IPS-15b (cell line): ENCODE results near the gene GNGT2.
A peak's percentile ranks its signal among the peaks of the same experiment; 100 is the strongest.

Experiments
- H3K27me3 ChIP-seq: one replicate; pipeline ENCODE4 v1.6.1; 2013; ENCODE audit warnings: low read length; ENCODE audit not compliant: control insufficient read depth, insufficient read depth
- H3K36me3 ChIP-seq: one replicate; pipeline ENCODE4 v1.6.1; 2013; ENCODE audit warnings: low read length; ENCODE audit not compliant: control insufficient read depth, insufficient read depth
- H3K4me1 ChIP-seq: one replicate; pipeline ENCODE4 v1.6.1; 2013; ENCODE audit warnings: mild to moderate bottlenecking, low read length; ENCODE audit not compliant: control insufficient read depth, insufficient read depth
- H3K4me3 ChIP-seq: one replicate; pipeline ENCODE4 v1.5.1; 2013; ENCODE audit warnings: low read depth, low read length
- H3K9ac ChIP-seq: one replicate; pipeline ENCODE4 v1.6.1; 2013; ENCODE audit warnings: low read depth, mild to moderate bottlenecking, low read length
- H3K9me3 ChIP-seq: one replicate; pipeline ENCODE4 v1.6.1; 2013; ENCODE audit warnings: mild to moderate bottlenecking, low read length; ENCODE audit not compliant: control insufficient read depth, insufficient read depth

GNGT2 gene

DNA sequence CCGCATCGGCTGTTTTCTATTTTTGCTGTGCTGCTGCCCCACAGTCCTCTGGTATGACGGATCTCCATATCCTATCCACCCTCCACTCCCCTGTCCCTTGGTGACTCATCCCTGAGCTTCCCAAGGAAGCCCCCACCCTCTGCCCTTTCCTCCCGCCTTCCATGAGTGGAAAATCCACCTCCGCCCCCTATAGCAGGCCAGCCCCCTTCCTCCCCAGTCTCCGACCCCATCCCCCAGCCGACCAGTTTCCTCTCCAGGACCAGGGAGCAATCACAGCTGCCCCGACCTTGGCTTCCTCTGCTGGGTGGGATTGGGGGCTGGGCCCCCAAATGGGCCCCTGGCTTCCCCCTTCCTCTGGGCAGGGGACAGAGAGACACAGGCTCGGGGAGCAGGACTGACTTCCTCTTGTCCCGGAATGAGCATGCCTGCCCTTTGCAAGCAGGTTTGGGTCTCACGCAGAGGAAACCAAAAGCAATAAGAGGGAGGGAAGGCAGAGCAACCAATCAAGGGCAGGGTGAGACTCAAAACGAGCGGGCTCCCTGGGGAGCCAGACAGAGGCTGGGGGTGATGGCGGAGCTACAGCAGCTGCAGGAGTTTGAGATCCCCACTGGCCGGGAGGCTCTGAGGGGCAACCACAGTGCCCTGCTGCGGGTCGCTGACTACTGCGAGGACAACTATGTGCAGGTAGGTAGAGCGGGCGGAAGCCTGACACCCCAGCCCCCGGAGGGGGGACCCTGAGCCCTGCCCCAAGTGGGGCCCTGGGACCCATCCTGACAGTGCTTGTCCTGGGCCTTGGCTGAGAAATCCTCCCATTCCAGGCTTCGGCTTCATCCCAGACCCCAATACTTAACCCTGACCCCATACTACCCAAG, at the start of gene GNGT2, which contains the start of gene ABI3:
Gene GNGT2, minus strand, starts transcription at position 417 of the 872 bp plus-strand sequence. CDS start 3,152 bp downstream, outside the sequence.
Gene ABI3, plus strand, starts transcription at position 550 of the 872 bp plus-strand sequence. Its CDS starts 18 bp downstream, at position 568.
- Histone ChIP-seq H3K4me1 (peaks cover 12% of the 10 kb centered on the region), H3K4me3 (peak within 1 kb of the TSS; percentile 28), H3K27me3 (peaks cover 3% of the 10 kb centered on the region), H3K9ac (peak within 1 kb of the TSS; percentile 47), H3K36me3 (no peaks in the 10 kb centered on the region), H3K9me3 (no peaks in the 10 kb centered on the region)

DNA sequence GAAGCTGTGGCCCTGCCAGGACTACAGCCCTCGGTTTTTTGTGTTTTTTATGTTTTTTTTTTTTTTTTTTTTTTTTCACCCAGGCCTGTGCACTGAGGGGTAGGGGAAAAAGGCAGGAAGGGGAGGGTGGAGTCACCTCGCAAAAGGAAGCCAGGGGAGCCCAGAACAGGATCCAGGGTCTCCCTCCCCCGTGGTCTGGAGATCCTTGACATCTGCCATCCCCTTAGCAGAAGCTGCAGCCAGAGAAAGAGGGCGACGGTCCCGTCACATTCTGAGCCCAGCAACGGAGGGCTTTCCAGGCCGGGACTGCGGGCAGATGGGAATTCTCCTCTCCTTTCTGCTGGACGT, 49.3 kb upstream of the GNGT2 start:
- peak overlapping the region; percentile 74 for H3K4me3 ChIP-seq
- H3K9ac ChIP-seq: no peak overlapping the region
- peaks cover 9% of the 10 kb centered on the region for H3K27me3 ChIP-seq
- no peaks in the 10 kb centered on the region for H3K36me3 ChIP-seq
- no peaks in the 10 kb centered on the region for H3K9me3 ChIP-seq
- no peaks in the 10 kb centered on the region for H3K4me1 ChIP-seq

DNA sequence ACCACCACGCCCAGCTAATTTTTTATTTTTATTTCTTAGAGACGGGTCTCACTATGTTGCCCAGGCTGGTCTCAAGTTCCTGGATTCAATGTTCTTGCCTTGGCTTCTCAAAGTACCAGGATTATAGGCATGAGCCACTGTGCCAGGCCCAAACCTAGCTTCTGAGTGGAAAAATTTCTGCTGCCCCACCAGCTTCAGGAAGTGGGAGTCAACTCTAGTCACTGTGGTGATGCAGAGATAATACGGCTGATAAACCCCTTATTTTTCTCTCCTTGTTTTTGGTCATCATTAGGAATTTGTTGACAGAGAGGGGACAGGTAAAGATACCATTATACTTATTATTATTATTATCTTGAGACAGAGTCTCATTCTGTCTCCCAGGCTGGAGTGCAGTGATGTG, 48.0 kb upstream of the GNGT2 start:
- Histone ChIP-seq H3K9me3 (no peaks in the 10 kb centered on the region), H3K9ac (no peak overlapping the region), H3K4me3 (no peak overlapping the region), H3K27me3 (peaks cover 9% of the 10 kb centered on the region), H3K36me3 (no peaks in the 10 kb centered on the region), H3K4me1 (no peaks in the 10 kb centered on the region)

DNA sequence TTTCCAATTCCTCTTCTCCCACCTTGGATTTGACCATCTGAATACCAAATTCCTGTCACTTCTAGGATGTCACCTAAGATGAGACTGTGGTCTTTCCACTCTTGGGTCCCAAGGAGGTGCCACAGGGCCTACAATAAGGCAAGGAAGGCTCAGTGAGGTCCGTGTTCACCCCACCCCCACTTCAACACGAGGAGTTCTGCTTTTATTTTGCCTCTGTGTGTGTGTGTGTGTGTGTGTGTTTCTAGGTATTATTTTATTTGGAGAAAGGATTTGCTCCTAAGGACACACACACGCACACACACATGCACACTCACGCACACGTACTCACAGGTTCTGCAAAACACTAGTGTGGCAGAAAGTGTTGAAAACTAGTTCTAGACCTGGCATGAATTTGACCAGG, 44.8 kb upstream of the GNGT2 start:
- no peak overlapping the region for H3K9ac ChIP-seq
- H3K36me3 ChIP-seq: no peaks in the 10 kb centered on the region
- H3K9me3 ChIP-seq: no peaks in the 10 kb centered on the region
- H3K27me3 ChIP-seq: no peaks in the 10 kb centered on the region
- no peak overlapping the region for H3K4me3 ChIP-seq
- no peaks in the 10 kb centered on the region for H3K4me1 ChIP-seq

DNA sequence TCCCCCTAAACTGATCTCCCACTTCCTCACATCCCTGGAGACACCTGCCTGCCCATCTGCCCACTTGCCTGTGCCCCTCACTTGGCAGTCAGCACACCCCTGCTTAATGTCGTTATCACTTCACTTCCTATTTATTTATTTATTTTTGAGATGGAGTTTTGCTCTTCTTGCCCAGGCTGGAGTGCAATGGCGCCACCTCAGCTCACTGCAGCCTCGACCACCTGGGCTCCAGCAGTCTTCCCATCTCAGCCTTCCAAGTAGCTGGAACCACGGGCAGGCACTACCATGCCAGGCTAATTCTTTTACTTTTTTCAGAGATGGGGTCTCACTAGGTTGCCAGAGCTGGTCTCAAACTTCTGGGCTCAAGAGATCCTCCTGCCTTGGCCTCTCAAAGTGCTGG, 43.7 kb upstream of the GNGT2 start:
- no peaks in the 10 kb centered on the region for H3K4me1 ChIP-seq
- no peak overlapping the region for H3K9ac ChIP-seq
- H3K27me3 ChIP-seq: no peaks in the 10 kb centered on the region
- H3K36me3 ChIP-seq: no peaks in the 10 kb centered on the region
- H3K9me3 ChIP-seq: no peaks in the 10 kb centered on the region
- no peak overlapping the region for H3K4me3 ChIP-seq

DNA sequence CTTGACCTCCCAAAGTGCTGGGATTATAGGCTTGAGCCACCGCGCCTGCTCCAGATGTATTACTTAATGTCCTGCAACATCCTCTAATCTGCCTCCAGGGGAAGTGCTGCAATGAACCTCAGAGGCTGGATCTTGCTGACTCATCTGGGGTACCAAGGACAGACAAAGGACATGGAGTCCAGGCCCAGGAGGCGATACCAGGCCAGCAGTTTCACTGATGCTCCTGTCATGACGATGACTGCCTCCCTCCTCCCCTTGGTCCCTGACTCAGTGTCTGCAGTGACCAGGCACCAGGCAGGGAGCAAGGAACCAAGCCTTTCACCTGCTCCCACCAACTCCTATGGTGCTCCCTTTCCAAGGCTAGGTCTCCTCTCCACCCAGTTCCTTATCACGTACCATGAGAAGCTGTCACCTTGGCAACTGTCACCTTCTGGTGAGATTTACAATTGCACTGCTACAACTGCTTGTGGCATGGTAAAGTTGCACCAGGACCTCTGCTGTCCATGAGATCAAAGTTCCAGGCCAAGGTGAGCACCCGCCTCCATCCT, 41.8 kb upstream of the GNGT2 start:
- no peaks in the 10 kb centered on the region for H3K36me3 ChIP-seq
- no peaks in the 10 kb centered on the region for H3K4me1 ChIP-seq
- no peak overlapping the region for H3K4me3 ChIP-seq
- H3K9me3 ChIP-seq: no peaks in the 10 kb centered on the region
- no peak overlapping the region for H3K9ac ChIP-seq
- no peaks in the 10 kb centered on the region for H3K27me3 ChIP-seq

DNA sequence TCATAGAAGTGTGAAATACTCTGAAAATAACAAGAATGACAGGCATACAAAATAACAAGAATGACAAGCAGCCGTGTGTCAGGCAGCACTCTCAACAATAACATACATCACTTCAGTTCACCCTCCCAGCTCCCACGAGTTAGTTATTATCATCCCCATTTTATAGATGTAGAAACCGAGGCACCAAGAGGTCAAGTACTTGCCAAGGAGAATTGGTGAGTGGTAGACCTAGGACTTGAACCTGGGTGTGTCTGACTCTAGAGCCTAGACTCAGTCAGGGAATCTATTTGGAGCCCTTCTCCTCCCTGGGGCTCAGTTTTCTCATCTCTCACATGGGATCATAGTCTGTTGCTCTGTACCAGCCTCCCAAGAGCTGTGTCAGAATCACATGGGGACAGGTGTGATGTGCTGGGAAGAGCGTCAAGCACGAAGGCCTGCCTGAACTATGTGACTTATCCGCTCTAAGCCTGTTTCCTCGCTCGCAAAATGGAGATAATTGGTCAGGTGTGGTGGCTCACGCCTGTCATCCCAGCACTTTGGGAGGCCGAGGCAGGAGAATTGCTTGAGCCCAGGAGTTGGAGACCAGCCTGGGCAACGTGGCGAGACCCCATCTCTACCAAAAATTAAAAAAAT, 39.6 kb upstream of the GNGT2 start:
- no peaks in the 10 kb centered on the region for H3K4me1 ChIP-seq
- no peaks in the 10 kb centered on the region for H3K27me3 ChIP-seq
- H3K9ac ChIP-seq: no peak overlapping the region
- H3K4me3 ChIP-seq: no peak overlapping the region
- H3K36me3 ChIP-seq: no peaks in the 10 kb centered on the region
- H3K9me3 ChIP-seq: no peaks in the 10 kb centered on the region

DNA sequence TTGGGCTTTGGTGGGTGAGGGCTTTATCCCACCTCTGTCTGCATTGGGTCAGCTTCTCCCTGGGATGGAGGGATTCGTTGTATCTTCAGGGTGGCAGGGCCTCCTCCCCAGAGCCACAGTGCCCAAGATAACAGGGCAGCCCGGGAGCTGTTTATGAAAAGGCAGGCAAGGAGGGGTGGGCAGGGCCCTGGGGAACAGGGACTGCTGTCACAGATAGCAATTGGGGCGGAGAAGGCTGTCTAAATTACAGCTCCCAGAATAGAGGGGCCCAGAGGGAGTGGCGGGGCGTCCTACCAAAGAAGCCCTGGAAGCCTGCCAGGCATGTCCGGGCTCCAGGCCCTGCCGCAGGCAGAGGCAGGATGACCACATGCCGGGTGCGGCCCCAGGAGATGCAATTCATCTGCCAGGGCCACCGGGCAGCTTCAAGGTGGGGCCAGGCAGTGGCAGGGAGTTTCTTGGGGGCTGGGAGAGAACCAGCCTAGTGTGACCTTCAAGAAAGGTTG, 39.0 kb upstream of the GNGT2 start:
- Histone ChIP-seq H3K36me3 (no peaks in the 10 kb centered on the region), H3K9me3 (no peaks in the 10 kb centered on the region), H3K27me3 (no peaks in the 10 kb centered on the region), H3K9ac (no peak overlapping the region), H3K4me1 (no peaks in the 10 kb centered on the region), H3K4me3 (no peak overlapping the region)

DNA sequence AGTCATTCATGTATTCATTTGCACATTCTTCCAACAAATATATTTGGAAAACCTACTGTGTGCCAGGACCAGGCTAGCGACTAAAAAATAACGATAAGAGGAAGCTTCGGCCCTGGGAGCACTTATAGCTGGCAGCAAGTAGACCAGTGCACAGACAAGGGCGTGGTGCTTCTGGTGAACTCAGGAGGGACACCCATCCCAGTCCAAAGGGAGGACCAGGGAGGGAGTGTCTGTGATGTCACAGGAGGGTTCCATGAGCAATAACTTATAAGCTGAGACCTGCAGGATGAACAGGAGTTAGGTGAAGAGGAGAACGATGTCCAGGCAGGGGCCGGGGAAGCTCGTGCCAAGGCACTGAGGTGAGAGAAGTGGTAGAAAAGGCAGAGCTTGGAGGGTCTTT, 37.6 kb upstream of the GNGT2 start:
- Histone ChIP-seq H3K4me1 (no peaks in the 10 kb centered on the region), H3K9me3 (no peaks in the 10 kb centered on the region), H3K4me3 (no peak overlapping the region), H3K9ac (no peak overlapping the region), H3K36me3 (no peaks in the 10 kb centered on the region), H3K27me3 (no peaks in the 10 kb centered on the region)

DNA sequence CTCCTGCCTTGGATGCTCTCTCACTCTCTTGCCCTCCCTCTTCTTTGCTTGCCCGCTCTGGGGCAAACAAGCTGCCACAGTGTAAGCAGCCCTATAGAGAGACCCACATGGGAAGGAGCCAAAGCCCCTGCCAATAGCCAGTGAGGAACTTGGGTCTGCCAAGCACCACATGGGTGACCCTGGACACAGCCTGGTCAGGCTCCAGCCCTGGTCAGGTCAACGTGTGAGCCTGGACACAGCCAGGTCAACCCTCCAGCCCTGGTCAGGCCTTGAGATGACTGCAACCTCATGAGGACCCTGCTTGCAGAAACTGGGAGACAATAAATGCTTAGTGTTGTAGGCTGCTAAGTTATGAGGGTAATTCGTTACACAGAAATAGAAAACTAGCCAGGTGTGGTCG, 34.5 kb upstream of the GNGT2 start:
- Histone ChIP-seq H3K4me1 (no peaks in the 10 kb centered on the region), H3K36me3 (no peaks in the 10 kb centered on the region), H3K4me3 (no peak overlapping the region), H3K9me3 (no peaks in the 10 kb centered on the region), H3K9ac (no peak overlapping the region), H3K27me3 (no peaks in the 10 kb centered on the region)

DNA sequence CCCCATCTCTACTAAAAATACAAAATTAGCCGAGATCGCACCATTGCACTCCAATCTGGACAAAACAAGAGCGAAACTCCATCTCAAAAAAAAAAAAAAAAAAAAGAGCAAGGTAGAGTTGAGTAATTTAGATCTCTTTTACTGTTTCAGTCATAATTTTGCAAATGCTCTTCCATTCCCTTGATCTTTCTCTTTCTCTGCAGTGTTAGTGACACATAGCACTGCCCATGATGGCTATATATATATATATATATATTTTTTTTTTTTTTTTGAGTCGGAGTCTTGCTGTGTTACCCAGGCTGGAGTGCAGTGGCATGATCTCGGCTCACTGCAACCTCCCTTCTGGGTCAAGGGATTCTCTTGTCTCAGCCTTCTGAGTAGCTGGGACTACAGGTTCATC, 32.4 kb upstream of the GNGT2 start:
- no peaks in the 10 kb centered on the region for H3K36me3 ChIP-seq
- H3K9me3 ChIP-seq: no peaks in the 10 kb centered on the region
- no peak overlapping the region for H3K4me3 ChIP-seq
- no peaks in the 10 kb centered on the region for H3K27me3 ChIP-seq
- H3K9ac ChIP-seq: no peak overlapping the region
- H3K4me1 ChIP-seq: no peaks in the 10 kb centered on the region
